ENCODE measurements around the gene SYT12.
"Not testable (repeated sequence)": the region's sequence is repeated elsewhere in the genome, so short reads cannot be mapped to it uniquely, and the experiment has no call there.

The SYT12 gene

GRCh38 chr11:67022961-67023956 is at the start of gene SYT12:
TSS of gene SYT12 (plus strand) at chr11:67023134. CDS start at chr11:67030145, 7,011 bp downstream.
- DNase-seq (ENCODE audit: low read depth in 1 of 2, low spot score in 1 of 2) = no peak

GRCh38 chr11:66973956-66974580 is 48.9 kb upstream of the SYT12 start:
- DNase-seq (ENCODE audit: low read depth in 1 of 2, low spot score in 1 of 2) = no peak

GRCh38 chr11:66974724-66975404 is 48.1 kb upstream of the SYT12 start, which contains the start of gene C11orf86:
TSS of gene C11orf86 (plus strand) at chr11:66975304. CDS start at chr11:66975363, 59 bp downstream.
- DNase-seq (ENCODE audit: low read depth in 1 of 2, low spot score in 1 of 2) = no peak

DNA sequence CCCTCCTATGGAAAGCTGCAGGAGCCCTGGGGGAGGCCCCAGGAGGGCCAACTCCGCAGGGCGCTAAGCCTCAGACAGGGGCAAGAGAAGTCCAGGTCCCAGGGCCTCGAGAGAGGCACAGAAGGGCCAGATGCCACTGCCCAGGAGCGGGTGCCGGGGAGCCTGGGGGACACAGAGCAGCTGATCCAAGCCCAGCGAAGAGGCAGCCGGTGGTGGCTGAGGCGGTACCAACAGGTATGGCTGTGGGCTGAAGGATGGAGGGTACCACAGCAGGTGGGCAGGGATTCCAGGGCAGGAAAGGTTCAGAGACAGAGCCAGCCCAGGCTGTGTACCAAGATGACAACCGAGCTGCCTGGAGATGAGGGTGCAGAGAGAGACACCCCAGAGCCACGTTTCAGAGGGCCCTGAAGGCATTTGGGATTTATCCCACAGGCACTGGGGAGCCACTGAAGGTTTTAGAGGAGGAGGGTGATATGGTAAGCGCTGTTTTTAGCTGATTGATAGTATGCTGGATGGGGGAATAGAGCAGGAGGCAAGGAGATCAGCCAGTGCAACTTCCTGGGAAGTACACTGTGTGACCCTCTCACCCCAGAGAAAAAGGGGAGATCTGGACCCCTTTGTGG is 47.4 kb upstream of the SYT12 start:
- DNase-seq (ENCODE audit: low read depth in 1 of 2, low spot score in 1 of 2) = no peak

DNA sequence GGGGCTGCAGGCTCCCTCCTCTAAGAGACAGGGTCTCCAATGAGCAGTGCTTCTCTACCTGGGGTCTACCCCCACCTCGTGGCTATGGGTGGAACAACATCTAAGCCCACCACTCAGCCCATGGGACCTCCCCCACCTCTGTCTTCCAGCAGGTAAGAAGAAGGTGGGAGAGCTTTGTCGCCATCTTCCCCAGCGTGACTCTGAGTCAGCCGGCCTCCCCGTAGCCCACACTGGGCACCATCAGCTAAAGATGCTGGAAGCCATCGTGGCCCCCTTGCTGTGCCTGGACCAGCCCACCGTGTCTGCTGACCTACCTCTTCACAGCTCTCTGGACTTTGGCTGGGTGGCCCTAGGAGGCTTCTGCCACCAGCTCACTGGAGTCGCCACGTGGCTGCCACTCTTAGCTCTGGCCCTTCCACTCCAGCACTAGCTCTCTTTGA is 46.9 kb upstream of the SYT12 start:
- DNase-seq (ENCODE audit: low read depth in 1 of 2, low spot score in 1 of 2) = no peak

DNA sequence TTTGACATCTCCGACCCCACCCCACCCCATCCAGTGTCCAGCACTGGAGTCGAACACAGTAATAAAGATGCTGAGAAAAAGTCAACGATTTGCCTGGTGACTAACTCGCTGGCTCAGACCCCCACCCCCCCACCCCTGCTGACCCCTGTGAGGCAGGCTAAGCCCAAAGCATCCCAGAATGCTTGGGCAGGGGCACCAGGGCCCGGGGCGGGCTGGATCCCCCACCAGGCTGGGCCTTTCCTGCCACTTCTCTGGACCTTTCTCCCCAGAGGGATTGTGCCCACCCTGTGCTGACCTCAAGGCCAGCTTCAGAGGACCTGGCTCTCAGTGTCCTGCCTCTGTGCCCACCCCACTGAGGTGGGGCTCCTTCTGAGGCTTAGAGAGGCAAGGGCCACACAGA is 46.0 kb upstream of the SYT12 start:
- DNase-seq (ENCODE audit: low read depth in 1 of 2, low spot score in 1 of 2) = no peak

DNA sequence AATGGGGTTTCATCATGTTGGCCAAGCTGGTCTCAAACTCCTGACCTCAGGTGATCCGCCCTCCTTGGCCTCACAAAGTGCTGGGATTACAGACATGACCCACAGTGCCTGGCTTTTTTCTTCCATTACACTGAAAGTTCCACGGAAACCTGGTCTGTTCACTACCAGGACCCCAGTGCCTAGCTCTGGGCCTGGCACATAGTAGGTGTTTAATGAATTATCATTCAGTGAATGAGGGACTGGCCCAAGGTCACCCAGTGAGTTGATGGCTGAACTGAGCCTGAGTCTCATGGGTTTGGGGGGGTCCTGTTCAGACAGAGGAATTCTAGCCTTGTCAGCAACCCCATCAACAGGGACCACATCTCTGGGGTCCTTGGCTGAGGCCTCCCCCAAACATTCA is 44.7 kb upstream of the SYT12 start:
- no peak for DNase-seq (ENCODE audit: low read depth in 1 of 2, low spot score in 1 of 2)

- DNase-seq (ENCODE audit: low read depth in 1 of 2, low spot score in 1 of 2) = no peak
These were observed 44.2 kb upstream of the SYT12 start for GRCh38 chr11:66978717-66979116.

GRCh38 chr11:66979336-66979980 is 43.5 kb upstream of the SYT12 start:
- no peak for DNase-seq (ENCODE audit: low read depth in 1 of 2, low spot score in 1 of 2)

DNA sequence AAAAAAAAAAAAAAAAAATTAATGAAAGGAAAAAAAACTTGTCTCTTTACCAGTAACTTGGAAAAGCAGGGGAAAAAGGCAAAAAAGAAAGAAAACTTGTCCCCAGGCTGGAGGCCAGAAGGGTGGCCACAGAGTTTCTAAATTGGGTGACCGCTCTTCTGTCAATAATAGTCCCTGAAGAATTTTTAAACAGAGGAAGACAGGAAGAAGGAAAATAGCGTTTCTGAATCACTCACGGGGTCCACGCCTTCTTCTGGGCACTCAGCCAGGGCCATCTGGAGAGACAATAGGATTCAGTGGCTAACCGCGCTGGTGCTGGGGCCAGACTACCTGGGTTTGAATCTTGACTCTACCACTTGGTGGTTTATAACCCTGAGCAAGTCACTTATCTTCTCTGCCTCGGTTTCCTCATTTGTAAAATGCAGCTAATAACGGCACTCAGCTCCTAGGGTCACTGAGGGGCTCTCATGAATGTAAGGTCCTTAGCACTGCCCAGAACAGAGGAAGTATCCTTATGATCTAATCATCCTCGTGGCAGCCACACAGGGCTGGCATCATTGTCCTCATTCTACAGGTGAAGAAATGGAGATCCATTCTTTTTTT is 40.9 kb upstream of the SYT12 start:
- DNase-seq (ENCODE audit: low read depth in 1 of 2, low spot score in 1 of 2) = no peak

- DNase-seq (ENCODE audit: low read depth in 1 of 2, low spot score in 1 of 2) = no peak
These were observed 39.5 kb upstream of the SYT12 start for GRCh38 chr11:66983275-66983924.

DNA sequence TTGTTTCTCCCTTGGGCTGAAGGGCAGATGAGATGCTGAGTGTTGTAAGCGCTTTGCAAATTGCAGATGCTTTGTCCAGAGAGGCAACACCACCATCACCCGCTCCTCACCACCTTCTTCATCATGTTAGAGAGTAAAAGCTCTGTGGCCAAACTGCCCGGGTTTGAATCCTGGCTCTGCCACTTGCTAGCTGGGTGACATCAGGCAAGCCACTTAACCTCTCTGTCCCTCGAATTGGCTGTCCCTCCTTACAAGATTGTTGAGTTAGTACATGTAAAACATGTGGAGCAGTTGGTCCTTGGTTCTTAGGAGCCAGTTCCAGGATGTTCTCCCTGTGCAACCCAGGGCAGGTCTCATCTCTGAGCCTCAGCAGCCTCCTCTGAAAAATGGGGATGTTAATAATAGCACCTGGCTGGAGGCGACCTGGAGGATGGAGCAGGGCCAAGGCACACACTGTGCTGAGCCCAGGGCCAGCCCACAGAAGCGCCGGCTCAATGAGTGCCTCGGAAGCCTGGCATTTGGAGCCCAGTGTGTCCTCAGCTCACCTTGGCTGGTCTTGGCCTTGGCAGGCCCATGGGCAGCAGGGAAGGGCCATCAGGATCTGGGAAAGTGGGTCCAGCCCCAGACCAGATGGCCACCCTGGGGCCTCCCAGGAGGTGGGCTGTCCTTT is 37.3 kb upstream of the SYT12 start:
- no peak for DNase-seq (ENCODE audit: low read depth in 1 of 2, low spot score in 1 of 2)

GRCh38 chr11:66986178-66986545 is 36.8 kb upstream of the SYT12 start:
- no peak for DNase-seq (ENCODE audit: low read depth in 1 of 2, low spot score in 1 of 2)

DNA sequence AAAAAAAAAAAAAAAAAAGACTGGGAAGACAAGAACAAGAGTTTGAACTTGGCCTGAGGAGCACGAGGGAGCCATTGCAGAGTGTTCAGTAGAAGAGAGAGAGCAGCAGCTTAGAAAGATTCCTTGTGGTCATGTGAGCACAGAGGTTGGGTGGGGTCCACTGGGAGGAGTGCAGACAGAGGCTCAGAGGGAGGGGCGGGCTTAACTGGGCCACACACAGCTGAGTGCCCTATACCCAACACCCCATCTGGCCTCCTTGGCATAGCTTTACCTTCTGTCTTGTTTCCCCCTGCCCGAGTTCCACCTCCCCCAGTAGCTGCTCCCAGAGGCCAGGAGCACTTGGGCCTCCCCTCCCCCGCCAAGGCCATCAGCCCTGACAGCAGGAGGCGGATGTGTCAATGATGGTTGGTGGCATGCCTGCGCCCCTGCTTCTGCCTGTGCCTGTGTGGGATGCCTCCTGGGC is 35.7 kb upstream of the SYT12 start:
- DNase-seq (ENCODE audit: low read depth in 1 of 2, low spot score in 1 of 2) = no peak

GRCh38 chr11:66987924-66988637 is 34.9 kb upstream of the SYT12 start:
- no peak for DNase-seq (ENCODE audit: low read depth in 1 of 2, low spot score in 1 of 2)

DNA sequence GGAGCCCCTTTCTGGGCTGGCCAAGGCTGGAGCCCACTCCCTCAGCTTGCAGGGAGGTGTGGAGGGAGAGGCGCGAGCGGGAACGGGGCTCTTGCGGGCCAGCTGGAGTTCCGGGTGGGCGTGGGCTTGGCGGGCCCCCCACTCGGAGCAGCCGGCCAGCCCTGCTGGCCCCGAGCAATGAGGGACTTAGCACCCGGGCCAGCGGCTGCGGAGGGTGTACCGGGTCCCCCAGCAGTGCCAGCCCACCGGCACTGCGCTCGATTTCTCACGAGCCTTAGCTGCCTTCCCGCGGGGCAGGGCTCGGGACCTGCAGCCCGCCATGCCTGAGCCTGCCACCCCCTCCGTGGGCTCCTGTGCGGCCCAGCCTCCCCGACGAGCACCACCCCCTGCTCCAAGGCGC is 34.2 kb upstream of the SYT12 start:
- DNase-seq (ENCODE audit: low read depth in 1 of 2, low spot score in 1 of 2) = not testable (repeated sequence)

DNA sequence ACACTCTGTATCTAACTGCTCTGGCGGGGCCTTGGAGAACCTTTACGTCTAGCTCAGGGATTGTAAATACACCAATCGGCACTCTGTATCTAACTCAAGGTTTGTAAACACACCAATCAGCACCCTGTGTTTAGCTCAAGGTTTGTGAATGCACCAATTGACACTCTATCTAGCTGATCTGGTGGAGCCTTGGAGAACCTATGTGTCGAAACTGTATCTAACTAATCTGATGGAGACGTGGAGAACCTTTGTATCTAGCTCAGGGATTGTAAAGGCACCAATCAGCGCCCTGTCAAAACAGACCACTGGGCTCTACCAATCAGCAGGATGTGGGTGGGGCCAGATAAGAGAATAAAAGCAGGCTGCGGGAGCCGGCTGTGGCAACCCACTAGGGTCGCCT is 33.6 kb upstream of the SYT12 start:
- not testable (repeated sequence) for DNase-seq (ENCODE audit: low read depth in 1 of 2, low spot score in 1 of 2)

DNA sequence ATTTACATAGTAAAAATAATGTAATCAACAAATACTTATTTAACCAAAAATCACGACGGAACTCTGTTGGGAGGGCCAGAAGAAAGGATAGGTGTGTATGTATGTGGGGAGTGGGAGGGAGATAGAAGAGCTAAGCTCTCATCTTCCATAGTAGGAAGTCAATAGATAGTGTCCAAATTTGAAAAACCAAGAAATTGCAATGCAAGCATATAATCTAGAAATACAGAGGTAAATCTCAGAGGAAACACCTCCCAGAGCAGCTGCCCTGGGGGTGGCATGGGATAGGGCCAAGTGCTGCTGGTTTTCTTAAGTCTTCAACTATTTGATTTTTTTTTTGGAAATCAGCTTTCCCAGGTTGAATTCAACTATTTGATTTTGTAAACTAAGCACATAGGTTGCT is 30.9 kb upstream of the SYT12 start:
- no peak for DNase-seq (ENCODE audit: low read depth in 1 of 2, low spot score in 1 of 2)
